Effector memory CD4-positive, alpha-beta T cell (primary cell): ENCODE data around the gene TEX47.

Source experiments
- DNase-seq, 3 donors: peaks; one replicate each; pipeline ENCODE4 v3.0.0-alpha.2; 2020
- H3K27ac ChIP-seq: 2 replicates; pipeline ENCODE4 v1.7.0; 2013; ENCODE audit warnings: mild to moderate bottlenecking, low read length, moderate library complexity; ENCODE audit not compliant: insufficient read depth, poor library complexity, severe bottlenecking
- H3K27me3 ChIP-seq: replicated peaks from 2 replicates; pipeline ENCODE4 v1.7.0; 2013; ENCODE audit warnings: mild to moderate bottlenecking, low read length; ENCODE audit not compliant: insufficient read depth, control insufficient read depth, poor library complexity, severe bottlenecking
- H3K36me3 ChIP-seq: 2 replicates; pipeline ENCODE4 v1.7.0; 2013; ENCODE audit warnings: mild to moderate bottlenecking, low read length, moderate library complexity; ENCODE audit not compliant: control insufficient read depth, insufficient read depth
- H3K4me1 ChIP-seq: 2 replicates; pipeline ENCODE4 v1.7.0; 2013; ENCODE audit warnings: low read length, mild to moderate bottlenecking; ENCODE audit not compliant: control insufficient read depth, insufficient read depth, poor library complexity, severe bottlenecking
- H3K4me3 ChIP-seq: 2 replicates; pipeline ENCODE4 v1.7.0; 2013; ENCODE audit warnings: low read length, low read depth, mild to moderate bottlenecking; ENCODE audit not compliant: insufficient read depth, poor library complexity, severe bottlenecking
- H3K9me3 ChIP-seq: 2 replicates; pipeline ENCODE4 v1.7.0; 2013; ENCODE audit warnings: mild to moderate bottlenecking, low read length, moderate library complexity; ENCODE audit not compliant: control insufficient read depth

TEX47 gene

DNA sequence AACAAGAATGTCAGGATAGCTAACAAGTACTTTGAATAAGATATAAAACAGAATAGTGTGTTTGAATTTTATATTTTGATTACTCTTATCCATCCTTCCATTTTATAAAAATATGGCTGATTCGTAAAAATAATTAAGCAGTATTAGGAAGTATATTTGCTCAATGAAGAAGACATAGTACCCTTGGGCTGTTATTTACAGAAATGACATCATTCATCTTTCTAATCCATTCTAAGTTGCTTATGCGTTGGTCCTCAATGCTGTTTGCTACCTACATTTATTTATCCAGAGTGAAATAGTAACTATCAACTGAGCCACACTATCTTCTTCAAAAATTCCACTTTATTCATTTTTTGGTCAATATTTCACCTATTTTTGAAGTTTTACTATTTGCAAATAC lies 38.2 kb downstream of the TEX47 start:
- H3K9me3 ChIP-seq, result no peaks in the 10 kb centered on the region
- no peaks in the 10 kb centered on the region for H3K4me1 ChIP-seq
- H3K4me3 ChIP-seq, result no peak overlapping the region
- H3K27me3 ChIP-seq, result no peaks in the 10 kb centered on the region
- DNase-seq, result no peak
- no peaks in the 10 kb centered on the region for H3K36me3 ChIP-seq
- H3K27ac ChIP-seq, result no peak overlapping the region

DNA sequence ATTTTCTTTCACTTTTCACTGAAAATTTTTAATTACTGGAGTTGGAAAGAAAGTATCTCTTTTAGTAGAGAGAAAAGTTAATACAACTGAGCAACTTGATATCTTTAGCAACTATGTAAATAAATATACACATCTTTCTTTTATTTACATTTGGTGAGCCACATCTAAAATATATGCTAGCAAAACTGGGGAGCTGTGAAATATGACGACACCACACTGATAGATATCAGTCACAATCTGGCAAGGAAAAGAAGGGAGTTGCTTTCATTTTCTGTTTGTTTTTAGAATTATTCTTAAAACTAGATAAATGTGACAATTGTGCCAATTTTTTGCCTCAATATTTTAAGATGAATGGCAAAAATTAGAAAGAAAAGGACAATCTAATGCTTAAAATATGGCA lies 38.7 kb downstream of the TEX47 start:
- Histone ChIP-seq H3K4me1 (no peaks in the 10 kb centered on the region), H3K4me3 (no peak overlapping the region), H3K9me3 (no peaks in the 10 kb centered on the region), H3K36me3 (no peaks in the 10 kb centered on the region), H3K27ac (no peak overlapping the region), H3K27me3 (no peaks in the 10 kb centered on the region)
- no peak for DNase-seq

DNA sequence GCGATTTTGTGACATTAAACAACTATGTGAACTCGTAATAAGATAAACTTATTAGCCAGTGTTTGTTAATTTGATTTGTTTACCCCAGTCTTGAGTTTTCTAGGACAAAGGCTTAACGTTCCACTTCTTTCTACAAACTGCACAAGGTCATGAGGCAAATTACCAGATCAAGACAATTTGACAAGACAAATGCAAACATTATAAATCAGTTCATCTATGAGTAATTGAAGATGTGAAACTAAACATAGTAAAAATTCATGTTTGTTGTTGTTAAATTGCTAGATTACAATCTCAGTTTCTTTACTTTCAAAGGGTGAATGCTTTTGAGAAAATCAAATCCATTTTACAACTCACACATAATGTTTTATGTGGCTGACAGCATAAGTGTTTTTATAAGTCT lies 49.4 kb downstream of the TEX47 start:
- H3K4me3 ChIP-seq, result no peak overlapping the region
- H3K9me3 ChIP-seq, result no peaks in the 10 kb centered on the region
- DNase-seq, result no peak
- no peaks in the 10 kb centered on the region for H3K4me1 ChIP-seq
- no peaks in the 10 kb centered on the region for H3K27me3 ChIP-seq
- H3K27ac ChIP-seq, result no peak overlapping the region
- H3K36me3 ChIP-seq, result no peaks in the 10 kb centered on the region
